22Rv1 (cell line): ENCODE measurements around the gene ADORA1.

Source experiments
- H3K27ac ChIP-seq: fragments of 450-650 bp; 2 replicates; pipeline ENCODE4 v1.5.1; 2017
- ZFX ChIP-seq: fragments of 450-650 bp; IDR thresholded peaks from 2 replicates; pipeline ENCODE4 v1.6.1; 2017; ENCODE audit warnings: antibody characterized with exemption, borderline replicate concordance
- TF ChIP-seq, protein P1 (sequence below): fragments of 450-650 bp; IDR thresholded peaks from 2 replicates; pipeline ENCODE4 v1.5.1; 2017; ENCODE audit warnings: mild to moderate bottlenecking

The ADORA1 gene

DNA sequence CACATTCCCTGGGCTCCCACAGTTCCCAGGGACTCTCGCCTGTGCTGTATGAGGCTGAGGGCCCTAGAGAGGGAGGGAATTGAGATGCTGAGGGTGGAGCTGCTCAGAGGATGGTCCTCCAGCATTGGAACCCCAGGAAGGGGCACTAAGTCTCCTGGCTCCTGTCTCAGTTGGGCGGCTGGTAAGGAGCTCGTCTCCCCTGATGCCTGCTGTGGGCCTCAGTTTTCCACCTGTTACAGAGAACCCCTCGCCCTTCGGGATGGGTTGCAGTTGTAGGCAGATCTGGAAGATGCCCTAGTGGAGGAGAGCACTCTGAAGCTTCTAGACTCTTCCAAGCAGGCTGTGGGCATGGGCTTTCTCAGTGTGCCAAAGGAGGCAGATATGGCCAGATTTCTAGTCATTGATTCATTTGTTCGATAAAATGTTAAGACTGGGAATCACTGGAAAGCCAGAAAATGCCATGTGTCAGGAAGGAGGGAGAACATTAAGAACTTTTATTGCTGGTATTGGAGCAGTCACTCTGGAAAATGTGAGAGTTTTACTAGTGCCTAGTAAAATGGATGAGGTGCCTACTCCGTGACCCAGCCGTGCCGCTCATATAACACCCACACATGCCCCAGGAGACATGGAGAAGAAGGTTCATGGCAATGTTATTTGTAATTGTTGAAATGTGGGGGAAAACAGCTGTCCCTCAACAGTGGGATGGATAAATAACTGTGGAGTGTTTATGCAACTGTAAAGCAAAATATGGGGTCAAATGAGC lies 48.9 kb downstream of the ADORA1 start:
- no peak for TF ChIP-seq ZFX
- TF ChIP-seq, protein P1, sequence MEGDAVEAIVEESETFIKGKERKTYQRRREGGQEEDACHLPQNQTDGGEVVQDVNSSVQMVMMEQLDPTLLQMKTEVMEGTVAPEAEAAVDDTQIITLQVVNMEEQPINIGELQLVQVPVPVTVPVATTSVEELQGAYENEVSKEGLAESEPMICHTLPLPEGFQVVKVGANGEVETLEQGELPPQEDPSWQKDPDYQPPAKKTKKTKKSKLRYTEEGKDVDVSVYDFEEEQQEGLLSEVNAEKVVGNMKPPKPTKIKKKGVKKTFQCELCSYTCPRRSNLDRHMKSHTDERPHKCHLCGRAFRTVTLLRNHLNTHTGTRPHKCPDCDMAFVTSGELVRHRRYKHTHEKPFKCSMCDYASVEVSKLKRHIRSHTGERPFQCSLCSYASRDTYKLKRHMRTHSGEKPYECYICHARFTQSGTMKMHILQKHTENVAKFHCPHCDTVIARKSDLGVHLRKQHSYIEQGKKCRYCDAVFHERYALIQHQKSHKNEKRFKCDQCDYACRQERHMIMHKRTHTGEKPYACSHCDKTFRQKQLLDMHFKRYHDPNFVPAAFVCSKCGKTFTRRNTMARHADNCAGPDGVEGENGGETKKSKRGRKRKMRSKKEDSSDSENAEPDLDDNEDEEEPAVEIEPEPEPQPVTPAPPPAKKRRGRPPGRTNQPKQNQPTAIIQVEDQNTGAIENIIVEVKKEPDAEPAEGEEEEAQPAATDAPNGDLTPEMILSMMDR: no peak
- H3K27ac ChIP-seq: no peak overlapping the region

DNA sequence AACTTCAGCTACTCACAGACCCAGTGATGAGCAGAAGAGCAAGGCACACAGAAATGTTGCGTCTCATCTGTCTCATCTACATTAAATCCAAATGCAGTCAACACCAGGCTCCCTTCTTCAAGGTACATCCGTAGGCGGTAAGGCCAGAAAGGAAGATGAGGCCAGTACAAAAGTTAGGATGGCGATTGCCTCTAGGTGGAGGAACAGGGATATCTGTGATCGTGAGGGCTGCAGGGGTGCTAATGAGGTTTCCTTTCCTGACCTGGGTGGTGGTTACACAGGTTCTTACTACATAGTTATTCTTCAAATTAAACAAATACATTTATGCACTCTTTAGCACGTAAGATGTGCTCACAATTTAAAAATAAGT lies 49.5 kb downstream of the ADORA1 start:
- no peak for TF ChIP-seq ZFX
- TF ChIP-seq, protein P1: no peak
- no peak overlapping the region for H3K27ac ChIP-seq

- TF ChIP-seq, protein P1: no peak
- H3K27ac ChIP-seq: no peak overlapping the region
These were observed 50.0 kb downstream of the ADORA1 start for GRCh38 chr1:203177470-203178039.

DNA sequence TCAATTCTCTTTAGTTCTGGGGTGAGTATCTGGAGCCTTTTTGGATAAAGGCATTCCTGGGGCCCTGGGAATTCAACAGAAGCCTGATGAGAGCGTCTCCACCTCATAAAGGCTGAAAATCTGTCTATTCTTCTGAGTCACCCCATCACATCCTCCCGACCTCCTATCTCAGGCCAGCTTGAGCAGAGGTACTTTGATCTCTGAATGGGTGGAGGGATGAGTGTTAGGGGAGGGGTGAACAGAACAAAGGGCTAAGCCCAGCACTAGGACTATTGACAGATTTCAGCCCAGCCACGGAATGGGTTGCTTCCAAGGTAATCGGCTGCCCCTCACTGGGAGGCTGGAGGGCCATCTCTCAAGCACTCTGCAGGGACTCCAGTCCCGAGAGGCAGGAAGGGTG lies 50.6 kb downstream of the ADORA1 start:
- no peak for TF ChIP-seq ZFX
- TF ChIP-seq, protein P1: no peak
- no peak overlapping the region for H3K27ac ChIP-seq

DNA sequence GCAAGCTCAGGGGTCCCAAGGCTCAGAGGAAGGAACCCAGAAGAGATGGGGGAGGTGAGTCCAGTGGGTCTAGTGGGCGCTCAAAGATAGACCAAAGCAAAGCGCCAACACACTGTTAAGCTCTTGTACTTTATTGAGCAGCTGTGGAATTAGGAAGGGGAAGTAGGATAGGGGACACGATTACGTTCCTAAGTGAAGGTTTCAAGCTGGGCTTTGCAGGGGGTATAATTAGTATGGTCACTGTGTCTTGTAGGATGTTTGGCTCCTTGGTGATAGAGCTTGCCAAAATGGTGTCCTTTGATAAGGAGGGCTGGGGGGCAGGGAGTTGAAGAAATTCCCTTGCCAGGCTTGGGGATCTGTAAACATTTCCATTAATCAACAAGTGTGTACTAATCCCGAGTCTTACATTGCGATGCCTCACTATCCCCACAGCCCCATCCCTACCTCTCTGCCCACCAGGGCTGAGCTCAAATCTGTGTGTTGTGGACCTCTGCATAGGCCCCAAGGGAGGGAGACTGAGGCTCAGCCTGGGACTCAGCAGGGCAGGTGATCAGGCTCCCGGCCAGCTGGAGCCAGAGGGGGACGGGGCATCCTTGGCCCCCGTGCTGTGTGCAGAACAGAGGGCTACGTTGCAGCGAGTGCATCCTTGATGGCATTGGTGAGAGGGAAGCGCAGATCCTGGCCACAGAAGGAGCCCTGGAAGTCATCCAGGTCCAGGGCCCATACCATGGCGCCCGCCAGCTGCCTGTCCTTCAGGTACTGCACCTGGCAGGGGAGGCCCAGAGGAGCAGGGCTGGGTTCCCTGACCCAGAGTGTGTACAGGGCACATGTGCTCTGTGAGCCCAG lies 51.5 kb downstream of the ADORA1 start:
- TF ChIP-seq, protein P1: no peak
- TF ChIP-seq ZFX: no peak

DNA sequence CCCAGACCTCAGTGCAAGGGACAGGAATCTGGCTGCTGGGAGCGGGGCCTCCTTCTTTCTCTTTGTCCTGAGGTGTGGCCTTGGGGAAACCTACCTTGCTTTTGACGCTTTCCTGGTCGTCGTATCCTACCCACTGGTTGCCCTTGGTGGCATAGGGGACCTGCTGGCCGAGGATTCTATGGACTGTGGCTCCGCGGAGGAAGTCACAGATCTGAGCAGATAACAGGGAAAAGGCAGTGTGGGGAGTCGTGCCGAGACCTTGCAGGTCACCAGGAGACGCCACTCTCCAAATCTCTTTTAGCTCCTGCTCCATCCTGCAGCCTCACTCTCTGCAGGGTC lies 52.1 kb downstream of the ADORA1 start:
- TF ChIP-seq ZFX: no peak
- TF ChIP-seq, protein P1: no peak
- no peak overlapping the region for H3K27ac ChIP-seq

More for the DNA sequence above, 51.5 kb downstream of the ADORA1 start:
- no peak overlapping the region for H3K27ac ChIP-seq
